ENCODE measurements around the gene HS1BP3.
A peak's percentile ranks its signal among the peaks of the same experiment; 100 is the strongest.

The HS1BP3 gene

GRCh38 chr2:20611844-20612356, 39.0 kb downstream of the HS1BP3 start:
- CTCF ChIA-PET: interaction anchor here (2.2 kb wide), 1 partner anchor 12 kb away, joined by 6 read pairs; no protein-coding TSS in a partner anchor
- DNase-seq: no peak
- POLR2A ChIA-PET: no interaction called here
- no peak overlapping the region for H3K27ac ChIP-seq (ENCODE audit: insufficient read depth in 1 of 2, low read depth in 1 of 2, low read length in 2 of 2, poor library complexity in 1 of 2, severe bottlenecking in 2 of 2)
- H3K4me3 ChIP-seq (ENCODE audit: control insufficient read depth in 1 of 7, extremely low read depth in 1 of 7, insufficient read depth in 4 of 7, low read depth in 2 of 7, low read length in 6 of 7): peak overlapping the region in 1 of 7 experiments; percentile 7
- 93% methylated on average over 2 of the region's 3 CpGs for WGBS (ENCODE audit: insufficient coverage)
- H3K4me1 ChIP-seq (ENCODE audit: control extremely low read depth in 1 of 4, control insufficient read depth in 4 of 4, insufficient read depth in 4 of 4, low read length in 3 of 4): peaks cover 0 to 26% (median 5%) of the 10 kb centered on the region in 4 experiments
- H3K9me3 ChIP-seq (ENCODE audit: control extremely low read depth in 1 of 5, control insufficient read depth in 4 of 5, insufficient read depth in 2 of 5, low read depth in 1 of 5, low read length in 4 of 5): no peaks in the 10 kb centered on the region
- H3K36me3 ChIP-seq (ENCODE audit: control insufficient read depth in 4 of 4, insufficient read depth in 4 of 4, low read length in 3 of 4): no peaks in the 10 kb centered on the region
- H3K27me3 ChIP-seq (replicated peaks in 2 of 5; ENCODE audit: control insufficient read depth in 4 of 5, insufficient read depth in 5 of 5, low read length in 4 of 5): no peaks in the 10 kb centered on the region

- Histone ChIP-seq H3K27ac (ENCODE audit: insufficient read depth in 1 of 2, low read depth in 1 of 2, low read length in 2 of 2, poor library complexity in 1 of 2, severe bottlenecking in 2 of 2) (no peak overlapping the region), H3K36me3 (ENCODE audit: control insufficient read depth in 4 of 4, insufficient read depth in 4 of 4, low read length in 3 of 4) (no peaks in the 10 kb centered on the region), H3K27me3 (replicated peaks in 2 of 5; ENCODE audit: control insufficient read depth in 4 of 5, insufficient read depth in 5 of 5, low read length in 4 of 5) (no peaks in the 10 kb centered on the region), H3K4me1 (ENCODE audit: control extremely low read depth in 1 of 4, control insufficient read depth in 4 of 4, insufficient read depth in 4 of 4, low read length in 3 of 4) (peaks cover 0 to 20% (median 2%) of the 10 kb centered on the region in 4 experiments), H3K4me3 (ENCODE audit: control insufficient read depth in 1 of 7, extremely low read depth in 1 of 7, insufficient read depth in 4 of 7, low read depth in 2 of 7, low read length in 6 of 7) (peak overlapping the region in 1 of 7 experiments; percentile 7), H3K9me3 (ENCODE audit: control extremely low read depth in 1 of 5, control insufficient read depth in 4 of 5, insufficient read depth in 2 of 5, low read depth in 1 of 5, low read length in 4 of 5) (no peaks in the 10 kb centered on the region)
- ChIA-PET POLR2A (no interaction called here), CTCF (interaction anchor here (2.4 kb wide), 1 partner anchor 31 kb away, joined by 5 read pairs; no protein-coding TSS in a partner anchor)
- WGBS (ENCODE audit: insufficient coverage): 82% methylated on average over 11 of the region's 15 CpGs
- DNase-seq: peak in 1 of 3 donors; percentile 25
Observed at GRCh38 chr2:20611077-20611843, 39.6 kb downstream of the HS1BP3 start.

- Histone ChIP-seq H3K9me3 (ENCODE audit: control extremely low read depth in 1 of 5, control insufficient read depth in 4 of 5, insufficient read depth in 2 of 5, low read depth in 1 of 5, low read length in 4 of 5) (no peaks in the 10 kb centered on the region), H3K27ac (ENCODE audit: insufficient read depth in 1 of 2, low read depth in 1 of 2, low read length in 2 of 2, poor library complexity in 1 of 2, severe bottlenecking in 2 of 2) (no peak overlapping the region), H3K27me3 (replicated peaks in 2 of 5; ENCODE audit: control insufficient read depth in 4 of 5, insufficient read depth in 5 of 5, low read length in 4 of 5) (no peaks in the 10 kb centered on the region), H3K4me3 (ENCODE audit: control insufficient read depth in 1 of 7, extremely low read depth in 1 of 7, insufficient read depth in 4 of 7, low read depth in 2 of 7, low read length in 6 of 7) (no peak overlapping the region), H3K4me1 (ENCODE audit: control extremely low read depth in 1 of 4, control insufficient read depth in 4 of 4, insufficient read depth in 4 of 4, low read length in 3 of 4) (peaks cover 0 to 17% (median 1%) of the 10 kb centered on the region in 4 experiments), H3K36me3 (ENCODE audit: control insufficient read depth in 4 of 4, insufficient read depth in 4 of 4, low read length in 3 of 4) (no peaks in the 10 kb centered on the region)
- POLR2A ChIA-PET: no interaction called here
- 59% methylated on average over 3 of the region's 4 CpGs for WGBS (ENCODE audit: insufficient coverage)
- DNase-seq: no peak
- CTCF ChIA-PET: interaction anchor here (1.2 to 2.4 kb wide), 2 partner anchors 14 to 32 kb away, joined by 3 to 5 read pairs; no protein-coding TSS in a partner anchor
Observed at GRCh38 chr2:20609995-20610357, 40.9 kb downstream of the HS1BP3 start.

GRCh38 chr2:20609349-20609994, 41.4 kb downstream of the HS1BP3 start:
- peaks cover 0 to 17% (median 1%) of the 10 kb centered on the region in 4 experiments for H3K4me1 ChIP-seq (ENCODE audit: control extremely low read depth in 1 of 4, control insufficient read depth in 4 of 4, insufficient read depth in 4 of 4, low read length in 3 of 4)
- no peak for DNase-seq
- no peaks in the 10 kb centered on the region for H3K27me3 ChIP-seq (replicated peaks in 2 of 5; ENCODE audit: control insufficient read depth in 4 of 5, insufficient read depth in 5 of 5, low read length in 4 of 5)
- H3K36me3 ChIP-seq (ENCODE audit: control insufficient read depth in 4 of 4, insufficient read depth in 4 of 4, low read length in 3 of 4): no peaks in the 10 kb centered on the region
- no peak overlapping the region for H3K4me3 ChIP-seq (ENCODE audit: control insufficient read depth in 1 of 7, extremely low read depth in 1 of 7, insufficient read depth in 4 of 7, low read depth in 2 of 7, low read length in 6 of 7)
- 73% methylated on average over 4 of the region's 7 CpGs for WGBS (ENCODE audit: insufficient coverage)
- no peaks in the 10 kb centered on the region for H3K9me3 ChIP-seq (ENCODE audit: control extremely low read depth in 1 of 5, control insufficient read depth in 4 of 5, insufficient read depth in 2 of 5, low read depth in 1 of 5, low read length in 4 of 5)
- H3K27ac ChIP-seq (ENCODE audit: insufficient read depth in 1 of 2, low read depth in 1 of 2, low read length in 2 of 2, poor library complexity in 1 of 2, severe bottlenecking in 2 of 2): no peak overlapping the region
- ChIA-PET POLR2A (no interaction called here), CTCF (interaction anchor here (0.9 to 2.4 kb wide), 3 partner anchors 10 to 32 kb away, joined by 3 to 5 read pairs (median 4); no protein-coding TSS in a partner anchor)

- Histone ChIP-seq H3K9me3 (ENCODE audit: control extremely low read depth in 1 of 5, control insufficient read depth in 4 of 5, insufficient read depth in 2 of 5, low read depth in 1 of 5, low read length in 4 of 5) (no peaks in the 10 kb centered on the region), H3K27me3 (replicated peaks in 2 of 5; ENCODE audit: control insufficient read depth in 4 of 5, insufficient read depth in 5 of 5, low read length in 4 of 5) (no peaks in the 10 kb centered on the region), H3K4me3 (ENCODE audit: control insufficient read depth in 1 of 7, extremely low read depth in 1 of 7, insufficient read depth in 4 of 7, low read depth in 2 of 7, low read length in 6 of 7) (no peak overlapping the region), H3K4me1 (ENCODE audit: control extremely low read depth in 1 of 4, control insufficient read depth in 4 of 4, insufficient read depth in 4 of 4, low read length in 3 of 4) (peaks cover 0 to 17% (median 1%) of the 10 kb centered on the region in 4 experiments), H3K27ac (ENCODE audit: insufficient read depth in 1 of 2, low read depth in 1 of 2, low read length in 2 of 2, poor library complexity in 1 of 2, severe bottlenecking in 2 of 2) (no peak overlapping the region), H3K36me3 (ENCODE audit: control insufficient read depth in 4 of 4, insufficient read depth in 4 of 4, low read length in 3 of 4) (no peaks in the 10 kb centered on the region)
- WGBS (ENCODE audit: insufficient coverage): 95% methylated on average over 6 of the region's 7 CpGs
- DNase-seq: no peak
- ChIA-PET POLR2A (no interaction called here), CTCF (interaction anchor here (0.9 to 2.4 kb wide), 4 partner anchors 9 to 33 kb away, joined by 3 to 5 read pairs (median 4); no protein-coding TSS in a partner anchor)
Observed at GRCh38 chr2:20608666-20609348, 42.1 kb downstream of the HS1BP3 start.

GRCh38 chr2:20607446-20607845, 43.5 kb downstream of the HS1BP3 start:
- H3K4me3 ChIP-seq (ENCODE audit: control insufficient read depth in 1 of 7, extremely low read depth in 1 of 7, insufficient read depth in 4 of 7, low read depth in 2 of 7, low read length in 6 of 7): no peak overlapping the region
- no peaks in the 10 kb centered on the region for H3K9me3 ChIP-seq (ENCODE audit: control extremely low read depth in 1 of 5, control insufficient read depth in 4 of 5, insufficient read depth in 2 of 5, low read depth in 1 of 5, low read length in 4 of 5)
- WGBS (ENCODE audit: insufficient coverage): 100% methylated on average over 2 of the region's 2 CpGs
- ChIA-PET POLR2A (no interaction called here), CTCF (interaction anchor here (0.7 to 1.7 kb wide), 3 partner anchors 11 to 164 kb away, joined by 3 to 6 read pairs (median 3); no protein-coding TSS in a partner anchor)
- H3K4me1 ChIP-seq (ENCODE audit: control extremely low read depth in 1 of 4, control insufficient read depth in 4 of 4, insufficient read depth in 4 of 4, low read length in 3 of 4): peaks cover 0 to 17% (median 1%) of the 10 kb centered on the region in 4 experiments
- no peak for DNase-seq
- H3K36me3 ChIP-seq (ENCODE audit: control insufficient read depth in 4 of 4, insufficient read depth in 4 of 4, low read length in 3 of 4): no peaks in the 10 kb centered on the region
- no peaks in the 10 kb centered on the region for H3K27me3 ChIP-seq (replicated peaks in 2 of 5; ENCODE audit: control insufficient read depth in 4 of 5, insufficient read depth in 5 of 5, low read length in 4 of 5)
- no peak overlapping the region for H3K27ac ChIP-seq (ENCODE audit: insufficient read depth in 1 of 2, low read depth in 1 of 2, low read length in 2 of 2, poor library complexity in 1 of 2, severe bottlenecking in 2 of 2)

All from common myeloid progenitor, CD34-positive (primary cell).